Activated CD4-positive, alpha-beta T cell treated with anti-CD3 and anti-CD28 coated beads, Interleukin-2, amount 10 ng/mL, durations not matched to agents 24 days and 14 days (primary cell): ENCODE results near the gene CTNNA3. TPM values are rescaled to one million over a fixed set of nuclear protein-coding genes. Genes with fewer than 3 reads are reported as not detected.

Source experiments
- DNase-seq: peaks from one replicate; pipeline ENCODE4 v3.0.0; 2022
- H3K27ac Mint-ChIP-seq: one replicate; pipeline ENCODE4 v1.8.0; 2022; ENCODE audit warnings: mild to moderate bottlenecking, mixed read lengths
- H3K27me3 Mint-ChIP-seq: one replicate; pipeline ENCODE4 v1.8.0; 2022; ENCODE audit warnings: mixed read lengths
- H3K36me3 Mint-ChIP-seq: one replicate; pipeline ENCODE4 v1.8.0; 2022; ENCODE audit warnings: low read depth, mild to moderate bottlenecking, mixed read lengths
- H3K4me1 Mint-ChIP-seq: one replicate; pipeline ENCODE4 v1.8.0; 2021; ENCODE audit warnings: mixed read lengths
- H3K4me3 Mint-ChIP-seq: one replicate; pipeline ENCODE4 v1.8.0; 2022; ENCODE audit warnings: mild to moderate bottlenecking, moderate library complexity, mixed read lengths
- H3K9me3 Mint-ChIP-seq: one replicate; pipeline ENCODE4 v1.8.0; 2021; ENCODE audit warnings: mixed read lengths
- intact Hi-C: fragments of 100-400 bp; cut with micrococcal nuclease; formaldehyde crosslinking; loops from one replicate; pipeline ENCODE4 v1.15.1; 2023
- total RNA-seq: library from RNA; stranded (reverse); gene quantifications from 2 replicates; pipeline ENCODE4 v1.2.3, GENCODE V29; 2022

The CTNNA3 gene
- total RNA-seq, 1 donor from 2014 or later, result not detected

DNA sequence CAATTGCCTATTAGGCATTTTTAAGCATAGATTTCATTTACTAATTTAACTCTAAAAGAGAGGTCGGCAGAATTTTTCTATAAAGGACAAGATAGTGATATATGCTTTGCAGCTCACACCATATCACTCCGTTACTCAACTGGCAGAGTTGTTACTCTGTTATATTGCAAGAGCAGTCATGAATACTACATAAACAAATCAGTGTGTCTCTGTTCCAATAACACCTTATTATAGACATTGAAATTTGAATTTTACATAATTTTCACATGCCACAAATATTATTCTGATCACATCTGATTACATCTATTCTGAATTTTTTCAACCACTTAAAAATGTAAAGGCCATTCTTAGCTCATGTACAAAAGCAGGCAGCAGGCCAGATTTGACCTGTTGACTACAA is 1624.1 kb downstream of the CTNNA3 start:
- Mint-ChIP-seq H3K4me3 (no peak overlapping the region), H3K9me3 (peaks cover 4% of the 10 kb centered on the region), H3K27me3 (no peaks in the 10 kb centered on the region), H3K36me3 (no peaks in the 10 kb centered on the region), H3K4me1 (no peaks in the 10 kb centered on the region), H3K27ac (no peak overlapping the region)
- DNase-seq, result no peak
- intact Hi-C loops, result no loop called here

GRCh38 chr10:66058594-66058993 is 1637.4 kb downstream of the CTNNA3 start:
- Mint-ChIP-seq H3K27ac (no peak overlapping the region), H3K4me3 (no peak overlapping the region), H3K36me3 (no peaks in the 10 kb centered on the region), H3K9me3 (peaks cover 6% of the 10 kb centered on the region), H3K27me3 (no peaks in the 10 kb centered on the region), H3K4me1 (no peaks in the 10 kb centered on the region)
- no peak for DNase-seq
- intact Hi-C loops, result no loop called here

DNA sequence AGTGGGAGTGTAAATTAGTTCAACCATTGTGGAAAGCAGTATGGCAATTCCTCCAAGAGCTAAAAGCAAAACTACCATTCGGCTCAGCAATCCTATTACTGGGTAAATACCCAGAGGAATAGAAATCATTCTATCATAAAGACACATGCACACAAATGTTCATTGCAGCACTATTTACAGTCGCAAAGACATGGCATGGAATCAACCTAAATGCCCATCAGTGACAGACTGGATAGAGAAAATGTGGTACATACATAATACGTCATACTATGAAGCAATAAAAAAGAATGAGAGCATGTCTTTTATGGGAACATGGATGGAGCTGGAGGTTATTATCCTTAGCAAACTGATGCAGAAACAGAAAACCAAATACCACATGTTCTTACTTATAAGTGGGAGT is 1646.7 kb downstream of the CTNNA3 start:
- DNase-seq, result no peak
- no peaks in the 10 kb centered on the region for H3K9me3 Mint-ChIP-seq
- no peak overlapping the region for H3K27ac Mint-ChIP-seq
- no peaks in the 10 kb centered on the region for H3K27me3 Mint-ChIP-seq
- no peaks in the 10 kb centered on the region for H3K4me1 Mint-ChIP-seq
- intact Hi-C loops, result no loop called here
- H3K36me3 Mint-ChIP-seq, result no peaks in the 10 kb centered on the region
- H3K4me3 Mint-ChIP-seq, result no peak overlapping the region

- Mint-ChIP-seq H3K27ac (no peak overlapping the region), H3K4me3 (no peak overlapping the region)
Measured at GRCh38 chr10:66045859-66046258, 1650.1 kb downstream of the CTNNA3 start.

GRCh38 chr10:66041771-66042170 is 1654.2 kb downstream of the CTNNA3 start:
- Mint-ChIP-seq H3K4me3 (no peak overlapping the region), H3K36me3 (no peaks in the 10 kb centered on the region), H3K4me1 (no peaks in the 10 kb centered on the region), H3K9me3 (no peaks in the 10 kb centered on the region), H3K27ac (no peak overlapping the region), H3K27me3 (no peaks in the 10 kb centered on the region)
- intact Hi-C loops, result no loop called here
- no peak for DNase-seq

More at GRCh38 chr10:66045859-66046258, 1650.1 kb downstream of the CTNNA3 start:
- Mint-ChIP-seq H3K4me1 (no peaks in the 10 kb centered on the region), H3K36me3 (no peaks in the 10 kb centered on the region), H3K9me3 (no peaks in the 10 kb centered on the region), H3K27me3 (no peaks in the 10 kb centered on the region)
- intact Hi-C loops, result no loop called here
- no peak for DNase-seq

- no peaks in the 10 kb centered on the region for H3K27me3 Mint-ChIP-seq
- no peak for DNase-seq
- no peaks in the 10 kb centered on the region for H3K4me1 Mint-ChIP-seq
- H3K4me3 Mint-ChIP-seq, result no peak overlapping the region
- H3K9me3 Mint-ChIP-seq, result no peaks in the 10 kb centered on the region
- intact Hi-C loops, result no loop called here
- H3K27ac Mint-ChIP-seq, result no peak overlapping the region
- no peaks in the 10 kb centered on the region for H3K36me3 Mint-ChIP-seq
Measured at GRCh38 chr10:66038623-66039022, 1657.4 kb downstream of the CTNNA3 start.

DNA sequence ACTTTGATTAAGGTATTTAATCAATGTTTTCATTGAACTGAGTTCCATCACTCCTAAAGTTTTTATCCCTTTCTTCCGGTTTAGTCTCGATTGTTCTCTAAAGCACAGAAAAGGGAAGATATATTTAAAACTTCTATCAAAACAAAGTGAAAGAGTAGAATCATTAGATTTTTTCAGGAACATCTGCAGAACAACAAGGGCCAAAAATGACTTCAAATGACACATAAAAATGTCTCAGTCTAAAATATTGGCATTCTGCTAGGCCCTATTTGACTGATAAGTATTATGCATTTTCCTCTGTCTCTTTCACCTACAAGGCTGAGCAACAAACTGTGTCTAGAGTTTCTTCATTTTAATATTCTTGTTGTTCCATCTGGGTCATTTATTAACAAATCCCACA is 1669.7 kb downstream of the CTNNA3 start:
- H3K27me3 Mint-ChIP-seq, result no peaks in the 10 kb centered on the region
- H3K36me3 Mint-ChIP-seq, result no peaks in the 10 kb centered on the region
- no peak for DNase-seq
- intact Hi-C loops, result no loop called here
- no peak overlapping the region for H3K27ac Mint-ChIP-seq
- no peaks in the 10 kb centered on the region for H3K9me3 Mint-ChIP-seq
- no peaks in the 10 kb centered on the region for H3K4me1 Mint-ChIP-seq
- H3K4me3 Mint-ChIP-seq, result no peak overlapping the region

DNA sequence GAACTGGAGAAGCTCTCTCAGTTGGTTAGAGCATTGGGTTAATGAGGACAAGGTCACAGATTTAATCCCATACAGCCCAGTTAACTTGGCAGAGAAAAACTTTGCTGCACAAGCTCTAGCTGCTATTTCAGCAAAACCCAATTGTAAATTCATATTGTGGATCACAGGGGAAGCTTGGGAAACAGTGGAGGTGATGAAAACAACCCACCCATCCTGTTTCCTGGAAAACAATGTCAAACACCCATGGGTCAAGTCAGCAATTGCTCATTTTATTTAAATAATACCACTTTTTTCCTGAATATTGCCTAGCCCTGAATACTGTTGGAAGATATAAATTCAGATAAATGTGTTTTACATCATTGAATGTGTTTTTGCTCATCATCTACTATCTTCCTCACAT is 1670.8 kb downstream of the CTNNA3 start:
- intact Hi-C loops, result no loop called here

GRCh38 chr10:66021423-66021822 is 1674.6 kb downstream of the CTNNA3 start:
- Mint-ChIP-seq H3K27me3 (no peaks in the 10 kb centered on the region), H3K4me3 (no peak overlapping the region), H3K27ac (no peak overlapping the region), H3K9me3 (no peaks in the 10 kb centered on the region), H3K4me1 (no peaks in the 10 kb centered on the region), H3K36me3 (no peaks in the 10 kb centered on the region)
- DNase-seq, result no peak
- intact Hi-C loops, result no loop called here

More for the DNA sequence above, 1670.8 kb downstream of the CTNNA3 start:
- Mint-ChIP-seq H3K27ac (no peak overlapping the region), H3K4me3 (no peak overlapping the region), H3K9me3 (no peaks in the 10 kb centered on the region), H3K36me3 (no peaks in the 10 kb centered on the region), H3K27me3 (no peaks in the 10 kb centered on the region), H3K4me1 (no peaks in the 10 kb centered on the region)
- DNase-seq, result no peak

GRCh38 chr10:66008221-66008620 is 1687.8 kb downstream of the CTNNA3 start:
- Mint-ChIP-seq H3K4me3 (no peak overlapping the region), H3K9me3 (no peaks in the 10 kb centered on the region), H3K27ac (no peak overlapping the region), H3K4me1 (no peaks in the 10 kb centered on the region), H3K27me3 (no peaks in the 10 kb centered on the region), H3K36me3 (no peaks in the 10 kb centered on the region)
- no peak for DNase-seq
- intact Hi-C loops, result no loop called here

DNA sequence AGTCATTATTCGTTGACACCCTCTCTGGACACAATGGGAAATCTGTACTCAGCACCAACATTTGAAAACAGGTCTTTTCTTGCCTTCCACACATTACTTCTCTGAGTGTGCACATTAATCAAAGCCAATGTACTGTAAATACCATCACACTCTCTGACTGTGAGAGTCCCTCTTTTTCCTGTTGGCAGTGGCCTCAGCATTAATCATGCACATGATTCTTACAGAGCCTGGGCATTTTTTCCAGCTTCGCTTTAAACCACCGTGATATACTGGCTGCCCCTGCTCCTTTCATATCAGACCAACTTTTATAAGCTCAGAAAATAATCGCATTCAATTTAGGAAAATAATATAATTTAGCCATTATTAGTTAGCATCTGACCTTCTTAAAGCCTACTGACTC is 1689.6 kb downstream of the CTNNA3 start:
- no peaks in the 10 kb centered on the region for H3K27me3 Mint-ChIP-seq
- no peak overlapping the region for H3K4me3 Mint-ChIP-seq
- H3K9me3 Mint-ChIP-seq, result no peaks in the 10 kb centered on the region
- intact Hi-C loops, result no loop called here
- no peak overlapping the region for H3K27ac Mint-ChIP-seq
- no peaks in the 10 kb centered on the region for H3K36me3 Mint-ChIP-seq
- DNase-seq, result no peak
- no peaks in the 10 kb centered on the region for H3K4me1 Mint-ChIP-seq

DNA sequence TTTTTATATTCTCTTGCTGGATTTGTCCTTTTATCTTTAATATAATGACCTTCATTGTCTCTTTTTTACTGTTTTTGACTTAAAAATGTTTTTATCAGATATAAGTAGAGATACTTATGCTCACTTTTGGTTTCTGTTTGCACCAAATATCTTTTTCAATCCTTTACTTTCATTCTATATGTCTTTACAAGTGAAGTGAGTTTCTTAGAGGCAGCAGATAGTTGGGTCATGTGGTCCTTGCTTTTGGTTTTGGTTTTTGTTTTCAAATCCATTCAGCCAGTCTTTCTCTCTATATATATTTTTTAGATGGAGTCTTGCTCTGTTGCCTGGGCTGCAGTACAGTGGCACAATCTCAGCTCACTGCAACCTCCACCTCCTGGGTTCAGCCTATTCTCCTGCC is 1702.5 kb downstream of the CTNNA3 start:
- Mint-ChIP-seq H3K4me1 (no peaks in the 10 kb centered on the region), H3K27me3 (no peaks in the 10 kb centered on the region), H3K27ac (no peak overlapping the region), H3K36me3 (no peaks in the 10 kb centered on the region), H3K9me3 (peaks cover 4% of the 10 kb centered on the region), H3K4me3 (no peak overlapping the region)
- no peak for DNase-seq
- intact Hi-C loops, result no loop called here

- no peaks in the 10 kb centered on the region for H3K36me3 Mint-ChIP-seq
- no peak for DNase-seq
- intact Hi-C loops, result no loop called here
Measured at GRCh38 chr10:65968871-65969270, 1727.1 kb downstream of the CTNNA3 start.

GRCh38 chr10:65968437-65968836 is 1727.6 kb downstream of the CTNNA3 start:
- no peaks in the 10 kb centered on the region for H3K4me1 Mint-ChIP-seq
- no peaks in the 10 kb centered on the region for H3K9me3 Mint-ChIP-seq

More at GRCh38 chr10:65968871-65969270, 1727.1 kb downstream of the CTNNA3 start:
- H3K4me3 Mint-ChIP-seq, result no peak overlapping the region
- no peaks in the 10 kb centered on the region for H3K9me3 Mint-ChIP-seq
- no peaks in the 10 kb centered on the region for H3K4me1 Mint-ChIP-seq
- no peak overlapping the region for H3K27ac Mint-ChIP-seq
- no peaks in the 10 kb centered on the region for H3K27me3 Mint-ChIP-seq

DNA sequence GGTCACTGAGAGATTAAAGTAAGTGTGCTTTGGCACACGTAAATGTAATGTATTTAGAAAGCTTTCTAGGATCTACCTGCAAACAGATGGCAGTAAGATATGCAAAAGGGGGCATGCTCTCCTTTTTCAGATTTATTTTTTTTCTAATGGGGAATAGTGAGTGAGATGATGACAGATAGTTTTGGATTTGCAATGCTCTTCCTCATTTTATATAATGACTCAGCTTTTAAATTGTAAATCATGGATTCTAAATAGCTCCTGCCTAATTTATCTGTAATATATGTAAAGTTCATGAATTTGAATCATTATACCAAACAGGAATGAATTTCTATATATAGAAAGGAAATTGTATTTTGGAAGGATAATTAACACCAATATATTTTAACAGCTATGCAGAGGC is 1731.8 kb downstream of the CTNNA3 start:
- Mint-ChIP-seq H3K27ac (no peak overlapping the region), H3K4me3 (no peak overlapping the region), H3K27me3 (no peaks in the 10 kb centered on the region), H3K36me3 (no peaks in the 10 kb centered on the region), H3K4me1 (no peaks in the 10 kb centered on the region), H3K9me3 (peaks cover 9% of the 10 kb centered on the region)
- no peak for DNase-seq
- intact Hi-C loops, result no loop called here

More at GRCh38 chr10:65968437-65968836, 1727.6 kb downstream of the CTNNA3 start:
- DNase-seq, result no peak
- Mint-ChIP-seq H3K27me3 (no peaks in the 10 kb centered on the region), H3K36me3 (no peaks in the 10 kb centered on the region), H3K27ac (no peak overlapping the region), H3K4me3 (no peak overlapping the region)
- intact Hi-C loops, result no loop called here
